Panc1 (cell line): ENCODE measurements around the gene PGGHG. TPM values are rescaled to one million over a fixed set of nuclear protein-coding genes. Genes with fewer than 3 reads are reported as not detected.

Source experiments
- ATAC-seq: fragments of 200-7000 bp; cut with Tn5 transposase; 2 replicates; pipeline ENCODE4 v1.9.1; 2020; ENCODE audit warnings: mild to moderate bottlenecking, moderate library complexity
- BruUV-seq: library from RNA; stranded (reverse); fragments of 400-500 nt; replicated peaks from 2 replicates; lab custom pipeline; 2021; lab: Mats Ljungman, UMichigan
- CTCF ChIA-PET: fragments of 300-600 bp; sonication (Branson Sonifier 250); formaldehyde crosslinking; loops from one replicate; lab custom pipeline; 2022; ENCODE audit warnings: antibody characterized with exemption; lab: Charles Lee
- POLR2A ChIA-PET: fragments of 300-600 bp; sonication (Branson Sonifier 250); formaldehyde crosslinking; loops from one replicate; lab custom pipeline; 2022; ENCODE audit warnings: antibody characterized with exemption; lab: Charles Lee
- DNase-seq: peaks from one replicate; pipeline ENCODE4 v3.0.0-alpha.2; 2010; ENCODE audit warnings: low read depth, low spot score
- H3K27ac ChIP-seq: 2 replicates; pipeline ENCODE4 v1.5.1; 2011; ENCODE audit warnings: mild to moderate bottlenecking, low read length, inconsistent platforms
- H3K27me3 ChIP-seq: fragments of 200-500 bp; sonication (Bioruptor generic); 2 replicates; pipeline ENCODE4 v1.6.0; 2014; ENCODE audit warnings: low read length, inconsistent platforms; ENCODE audit not compliant: control insufficient read depth, insufficient read depth
- H3K36me3 ChIP-seq: fragments of 200-500 bp; sonication (Bioruptor generic); 2 replicates; pipeline ENCODE4 v1.5.1; 2014; ENCODE audit warnings: inconsistent platforms, mild to moderate bottlenecking, low read length, moderate library complexity; ENCODE audit not compliant: control insufficient read depth, insufficient read depth
- H3K4me1 ChIP-seq: 2 replicates; pipeline ENCODE4 v1.5.1; 2011; ENCODE audit warnings: inconsistent platforms, mild to moderate bottlenecking, low read length, moderate library complexity; ENCODE audit not compliant: control insufficient read depth, insufficient read depth
- H3K4me3 ChIP-seq, 2 experiments: 2 replicates each; pipeline ENCODE4 v1.5.1; 2011 to 2012; ENCODE audit warnings: low read depth in 2 of 2, low read length in 2 of 2, mild to moderate bottlenecking in 2 of 2, inconsistent platforms in 1 of 2, moderate library complexity in 1 of 2
- H3K9me3 ChIP-seq: fragments of 200-500 bp; sonication (Bioruptor generic); 2 replicates; pipeline ENCODE4 v1.5.1; 2014; ENCODE audit warnings: low read depth, mild to moderate bottlenecking, inconsistent platforms, low read length, moderate library complexity; ENCODE audit not compliant: control insufficient read depth, insufficient read depth
- POLR2AphosphoS5 ChIP-seq: IDR thresholded peaks from 2 replicates; pipeline ENCODE4 v1.6.1; 2012; ENCODE audit warnings: mild to moderate bottlenecking, low read depth, low read length, moderate library complexity
- SIN3A ChIP-seq: IDR thresholded peaks from 2 replicates; pipeline ENCODE4 v1.6.1; 2012; ENCODE audit warnings: low read depth, mild to moderate bottlenecking, low read length, moderate library complexity, borderline replicate concordance; ENCODE audit not compliant: insufficient read depth
- TCF7L2 ChIP-seq: IDR thresholded peaks from 2 replicates; pipeline ENCODE4 v1.6.1; 2011; ENCODE audit warnings: mild to moderate bottlenecking, low read depth, low read length, inconsistent platforms
- in situ Hi-C: cut with HindIII; loops from 2 replicates; pipeline ENCODE4 v1.10.0; 2016; ENCODE audit warnings: low sequenced_read_pairs, low pct_unique_long_range_greater_than_20kb
- intact Hi-C: fragments of 100-400 bp; cut with micrococcal nuclease; formaldehyde crosslinking; loops from one replicate; pipeline ENCODE4 v1.10.0; 2022; ENCODE audit not compliant: unreplicated experiment
- total RNA-seq: library from RNA; stranded (reverse); gene quantifications from one replicate; pipeline ENCODE4 v1.2.1, GENCODE V29; 2021; ENCODE audit not compliant: unreplicated experiment
- TF ChIP-seq, protein P1 (sequence below), 2 experiments: IDR thresholded peaks; 2 replicates each; pipeline ENCODE4 v1.6.1; 2011 to 2012; ENCODE audit warnings: low read depth in 2 of 2, control low read depth in 1 of 2, low read length in 1 of 2, mild to moderate bottlenecking in 1 of 2, moderate library complexity in 1 of 2; ENCODE audit not compliant: insufficient read depth in 1 of 2
- TF ChIP-seq, protein P2 (sequence below): fragments of 450-650 bp; IDR thresholded peaks from 2 replicates; pipeline ENCODE4 v1.5.1; 2017; ENCODE audit warnings: mild to moderate bottlenecking

The PGGHG gene
- total RNA-seq, 1 experiment from 2014 or later, result 115 TPM

DNA sequence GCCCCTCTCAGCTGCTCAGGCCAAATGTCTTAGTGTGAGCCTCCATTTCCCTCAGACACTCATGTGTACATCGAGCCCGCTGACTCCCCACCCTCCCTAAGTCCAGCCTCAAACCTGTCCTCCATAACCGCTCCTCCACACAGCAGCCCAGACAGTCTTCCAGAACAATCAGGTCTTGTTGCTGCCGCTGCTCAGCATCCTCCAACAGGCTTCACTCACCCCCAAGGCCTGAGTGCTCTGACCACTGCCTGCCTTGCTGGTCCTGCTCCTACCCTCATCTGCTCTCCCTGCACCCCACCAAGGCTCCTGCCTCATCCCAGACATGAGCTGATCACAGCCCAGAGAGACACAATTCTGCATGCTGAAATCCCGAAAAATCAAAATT, 35.0 kb upstream of the PGGHG start:
- DNase-seq, result no peak
- ChIA-PET POLR2A (no interaction called here), CTCF (no interaction called here)
- TF ChIP-seq SIN3A, result no peak
- TF ChIP-seq TCF7L2, result no peak
- Histone ChIP-seq H3K4me1 (no peaks in the 10 kb centered on the region), H3K36me3 (peaks cover 27% of the 10 kb centered on the region), H3K4me3 (no peak overlapping the region), H3K9me3 (no peaks in the 10 kb centered on the region), H3K27ac (no peak overlapping the region), H3K27me3 (no peaks in the 10 kb centered on the region)
- ATAC-seq, result 0 out of 2 replicates have a peak, but pooled peaks have one; percentile 6
- in situ Hi-C loops (no loop called here), intact Hi-C loops (no loop called here)
- BruUV-seq, result no TSS peak

DNA sequence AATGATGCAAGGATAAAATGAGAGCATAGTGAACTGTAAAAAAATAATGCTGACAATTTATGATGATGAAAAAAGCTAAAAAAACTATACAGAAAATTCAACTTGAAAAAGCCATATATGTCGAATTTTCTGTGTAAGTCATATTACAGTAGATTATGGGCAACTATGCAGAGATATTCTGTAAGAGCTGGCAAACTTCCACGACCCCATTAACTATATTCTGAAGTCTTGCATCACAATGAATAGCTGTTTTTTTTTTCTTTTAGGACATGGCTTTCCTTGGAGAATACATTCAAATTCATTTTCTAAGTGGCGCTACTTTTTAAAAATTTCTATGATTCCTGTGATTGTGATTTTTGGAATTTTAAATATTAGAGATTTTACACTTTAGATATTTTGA, 33.8 kb upstream of the PGGHG start:
- no TSS peak for BruUV-seq
- ChIA-PET CTCF (no interaction called here), POLR2A (no interaction called here)
- Histone ChIP-seq H3K27me3 (no peaks in the 10 kb centered on the region), H3K4me3 (no peak overlapping the region), H3K27ac (no peak overlapping the region), H3K4me1 (no peaks in the 10 kb centered on the region), H3K9me3 (no peaks in the 10 kb centered on the region), H3K36me3 (peaks cover 20% of the 10 kb centered on the region)
- in situ Hi-C loops, result no loop called here
- DNase-seq (no peak), ATAC-seq (no peak)
- intact Hi-C loops, result no loop called here
- no peak for TF ChIP-seq POLR2AphosphoS5
- TF ChIP-seq, protein P1, sequence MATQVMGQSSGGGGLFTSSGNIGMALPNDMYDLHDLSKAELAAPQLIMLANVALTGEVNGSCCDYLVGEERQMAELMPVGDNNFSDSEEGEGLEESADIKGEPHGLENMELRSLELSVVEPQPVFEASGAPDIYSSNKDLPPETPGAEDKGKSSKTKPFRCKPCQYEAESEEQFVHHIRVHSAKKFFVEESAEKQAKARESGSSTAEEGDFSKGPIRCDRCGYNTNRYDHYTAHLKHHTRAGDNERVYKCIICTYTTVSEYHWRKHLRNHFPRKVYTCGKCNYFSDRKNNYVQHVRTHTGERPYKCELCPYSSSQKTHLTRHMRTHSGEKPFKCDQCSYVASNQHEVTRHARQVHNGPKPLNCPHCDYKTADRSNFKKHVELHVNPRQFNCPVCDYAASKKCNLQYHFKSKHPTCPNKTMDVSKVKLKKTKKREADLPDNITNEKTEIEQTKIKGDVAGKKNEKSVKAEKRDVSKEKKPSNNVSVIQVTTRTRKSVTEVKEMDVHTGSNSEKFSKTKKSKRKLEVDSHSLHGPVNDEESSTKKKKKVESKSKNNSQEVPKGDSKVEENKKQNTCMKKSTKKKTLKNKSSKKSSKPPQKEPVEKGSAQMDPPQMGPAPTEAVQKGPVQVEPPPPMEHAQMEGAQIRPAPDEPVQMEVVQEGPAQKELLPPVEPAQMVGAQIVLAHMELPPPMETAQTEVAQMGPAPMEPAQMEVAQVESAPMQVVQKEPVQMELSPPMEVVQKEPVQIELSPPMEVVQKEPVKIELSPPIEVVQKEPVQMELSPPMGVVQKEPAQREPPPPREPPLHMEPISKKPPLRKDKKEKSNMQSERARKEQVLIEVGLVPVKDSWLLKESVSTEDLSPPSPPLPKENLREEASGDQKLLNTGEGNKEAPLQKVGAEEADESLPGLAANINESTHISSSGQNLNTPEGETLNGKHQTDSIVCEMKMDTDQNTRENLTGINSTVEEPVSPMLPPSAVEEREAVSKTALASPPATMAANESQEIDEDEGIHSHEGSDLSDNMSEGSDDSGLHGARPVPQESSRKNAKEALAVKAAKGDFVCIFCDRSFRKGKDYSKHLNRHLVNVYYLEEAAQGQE (IDR thresholded peaks at IDR 0.05; ENCODE audit: insufficient read depth in 1 of 2, low read depth in 2 of 2, low read length in 1 of 2), result no peak
- TF ChIP-seq SIN3A, result no peak
- TF ChIP-seq, protein P2, sequence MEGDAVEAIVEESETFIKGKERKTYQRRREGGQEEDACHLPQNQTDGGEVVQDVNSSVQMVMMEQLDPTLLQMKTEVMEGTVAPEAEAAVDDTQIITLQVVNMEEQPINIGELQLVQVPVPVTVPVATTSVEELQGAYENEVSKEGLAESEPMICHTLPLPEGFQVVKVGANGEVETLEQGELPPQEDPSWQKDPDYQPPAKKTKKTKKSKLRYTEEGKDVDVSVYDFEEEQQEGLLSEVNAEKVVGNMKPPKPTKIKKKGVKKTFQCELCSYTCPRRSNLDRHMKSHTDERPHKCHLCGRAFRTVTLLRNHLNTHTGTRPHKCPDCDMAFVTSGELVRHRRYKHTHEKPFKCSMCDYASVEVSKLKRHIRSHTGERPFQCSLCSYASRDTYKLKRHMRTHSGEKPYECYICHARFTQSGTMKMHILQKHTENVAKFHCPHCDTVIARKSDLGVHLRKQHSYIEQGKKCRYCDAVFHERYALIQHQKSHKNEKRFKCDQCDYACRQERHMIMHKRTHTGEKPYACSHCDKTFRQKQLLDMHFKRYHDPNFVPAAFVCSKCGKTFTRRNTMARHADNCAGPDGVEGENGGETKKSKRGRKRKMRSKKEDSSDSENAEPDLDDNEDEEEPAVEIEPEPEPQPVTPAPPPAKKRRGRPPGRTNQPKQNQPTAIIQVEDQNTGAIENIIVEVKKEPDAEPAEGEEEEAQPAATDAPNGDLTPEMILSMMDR, result no peak

DNA sequence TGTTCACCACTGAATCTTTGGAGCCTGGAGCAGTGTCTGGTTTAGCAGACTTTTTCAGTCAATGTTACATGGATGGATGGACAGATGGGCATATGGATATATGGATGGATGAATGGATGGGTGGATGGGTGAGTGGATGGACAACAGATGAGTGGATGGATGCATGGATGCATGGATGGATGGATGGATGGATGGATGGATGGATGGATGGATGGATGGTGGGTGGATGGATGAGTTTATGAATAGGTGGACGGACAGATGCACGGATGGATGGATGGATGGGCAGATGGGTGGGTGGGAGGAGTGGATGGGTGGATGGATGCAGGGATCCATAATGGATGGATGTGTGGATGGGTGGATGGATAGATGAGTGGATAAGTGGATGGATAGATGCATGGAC, 33.1 kb upstream of the PGGHG start:
- DNase-seq, result no peak
- H3K27me3 ChIP-seq, result no peaks in the 10 kb centered on the region
- POLR2A ChIA-PET, result no interaction called here
- H3K9me3 ChIP-seq, result no peaks in the 10 kb centered on the region
- intact Hi-C loops, result no loop called here
- in situ Hi-C loops, result no loop called here
- no peak overlapping the region for H3K27ac ChIP-seq
- BruUV-seq, result no TSS peak
- no peak overlapping the region for H3K4me3 ChIP-seq
- no peaks in the 10 kb centered on the region for H3K4me1 ChIP-seq
- H3K36me3 ChIP-seq, result peaks cover 13% of the 10 kb centered on the region
- CTCF ChIA-PET, result interaction anchor here (0.6 kb wide), 1 partner anchor 46 kb away, joined by 4 read pairs; no protein-coding TSS in a partner anchor
- ATAC-seq, result no peak
- TF ChIP-seq, protein P2, result no peak
- TF ChIP-seq SIN3A (no peak), TCF7L2 (no peak), POLR2AphosphoS5 (no peak)
- TF ChIP-seq, protein P1 (IDR thresholded peaks at IDR 0.05; ENCODE audit: insufficient read depth in 1 of 2, low read depth in 2 of 2, low read length in 1 of 2), result no peak
